CD4-positive, alpha-beta T cell treated with Interleukin-6 at 100 ng/mL for 8 hours (primary cell): ENCODE data around the gene AP2S1.
A peak's percentile ranks its signal among the peaks of the same experiment; 100 is the strongest.
"Not testable (repeated sequence)": the region's sequence is repeated elsewhere in the genome, so short reads cannot be mapped to it uniquely, and the experiment has no call there.

ENCODE experiments used
- DNase-seq: peaks from one replicate; pipeline ENCODE4 v3.0.0-alpha.2; 2020; ENCODE audit warnings: mixed read lengths, low spot score

AP2S1 gene

DNA sequence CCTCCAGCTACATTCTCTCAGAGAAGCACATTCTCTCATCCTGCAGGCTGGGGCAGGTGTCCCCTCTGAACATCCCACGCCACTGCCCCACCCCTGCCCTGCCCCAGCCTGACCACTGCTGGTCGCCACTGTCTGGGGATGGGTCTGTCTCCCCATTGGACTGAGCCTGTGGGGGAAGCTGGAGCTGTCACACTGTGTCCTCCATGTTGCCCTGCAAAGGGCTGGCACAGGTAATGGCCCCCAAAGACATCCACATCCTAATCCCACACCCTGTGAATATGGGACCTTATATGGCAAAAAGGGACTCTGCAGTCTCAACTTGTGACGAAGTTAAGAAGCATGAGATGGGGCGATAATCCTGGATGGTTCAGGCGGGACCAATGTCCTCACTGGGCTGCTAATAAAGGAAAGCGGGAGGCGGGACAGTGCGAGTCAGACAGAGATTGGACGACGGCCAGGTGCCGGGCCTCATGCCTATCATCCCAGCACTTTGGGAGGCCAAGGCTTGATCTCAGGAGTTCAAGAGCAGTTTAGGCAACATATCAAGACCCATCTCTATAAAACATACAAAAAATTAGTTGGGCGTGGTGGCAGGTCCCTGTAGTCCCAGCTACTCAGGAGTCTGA is 9.1 kb downstream of the AP2S1 start:
- no peak for DNase-seq

DNA sequence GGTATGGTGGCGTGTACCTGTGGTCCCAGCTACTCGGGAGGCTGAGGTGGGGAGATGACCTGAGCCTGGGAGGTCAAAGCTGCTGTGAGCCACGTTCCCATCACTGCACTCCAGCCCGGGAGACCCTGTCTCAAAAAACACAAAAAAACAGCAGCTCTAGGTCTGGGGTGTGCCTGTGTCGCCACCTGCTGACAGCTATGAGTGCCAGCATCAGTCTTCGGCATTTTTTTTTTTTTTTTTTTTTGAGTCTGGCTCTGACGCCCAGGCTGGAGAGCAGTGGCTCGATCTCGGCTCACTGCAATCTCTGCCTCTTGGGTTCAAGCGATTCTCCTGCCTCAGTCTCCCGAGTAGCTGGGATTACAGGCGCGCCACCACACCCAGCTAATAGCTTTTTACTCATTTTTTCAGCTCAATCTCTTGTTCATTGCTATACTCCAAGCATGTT is 10.1 kb downstream of the AP2S1 start:
- DNase-seq, result peak; percentile 61

DNA sequence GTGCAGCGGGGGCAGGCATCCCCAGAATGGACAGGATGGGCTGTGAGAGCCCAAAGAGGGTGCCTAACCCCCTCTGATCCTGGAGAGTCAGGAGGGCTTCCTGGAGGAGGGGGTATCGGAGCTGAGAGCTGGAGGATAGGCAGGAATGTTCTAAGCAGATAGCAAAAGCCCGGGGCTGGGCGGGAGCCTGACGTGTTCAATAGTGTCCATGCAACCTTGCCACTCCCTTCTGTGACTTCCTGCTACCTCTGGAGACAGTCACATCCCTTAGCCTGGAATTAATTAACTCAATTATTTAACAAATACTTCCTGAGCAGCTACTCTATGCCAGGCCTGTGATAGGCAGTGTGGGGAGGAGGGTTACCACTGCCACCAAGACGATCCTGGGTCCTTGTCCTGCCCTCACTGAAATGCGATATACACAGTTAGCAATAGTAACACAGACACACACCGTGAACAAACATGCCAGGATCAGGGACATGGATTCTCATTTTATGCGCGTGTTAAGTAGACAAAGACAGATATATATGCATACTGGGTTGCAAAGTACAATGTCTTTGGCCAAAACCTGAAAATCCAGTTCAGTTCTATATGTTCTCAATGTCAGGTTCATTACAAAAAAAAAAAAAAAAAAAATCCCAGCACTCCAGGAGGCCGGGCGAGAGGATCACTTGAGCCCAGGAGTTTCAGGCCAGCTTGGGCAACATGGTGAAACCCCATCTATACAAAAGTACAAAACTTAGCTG is 10.7 kb downstream of the AP2S1 start:
- no peak for DNase-seq

DNA sequence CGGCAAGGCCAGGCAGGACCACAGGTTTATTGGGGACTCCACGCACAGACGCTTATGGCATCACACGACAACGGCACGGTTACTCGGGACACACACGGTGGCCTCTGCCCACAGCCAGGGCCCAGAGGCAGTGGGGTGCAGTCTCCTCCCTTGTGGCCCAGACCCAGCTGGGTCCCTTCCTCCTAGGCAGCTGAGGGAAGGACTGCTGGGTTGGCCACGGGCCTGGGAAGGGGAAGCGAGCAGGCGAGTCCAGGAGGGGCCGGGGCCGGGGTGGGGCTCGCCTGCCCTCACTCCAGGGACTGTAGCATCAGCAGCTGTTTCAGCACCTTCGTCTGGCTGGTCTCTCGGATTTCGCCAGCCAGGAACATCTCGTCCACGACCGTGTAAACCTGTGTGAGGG is 12.5 kb downstream of the AP2S1 start:
- no peak for DNase-seq

DNA sequence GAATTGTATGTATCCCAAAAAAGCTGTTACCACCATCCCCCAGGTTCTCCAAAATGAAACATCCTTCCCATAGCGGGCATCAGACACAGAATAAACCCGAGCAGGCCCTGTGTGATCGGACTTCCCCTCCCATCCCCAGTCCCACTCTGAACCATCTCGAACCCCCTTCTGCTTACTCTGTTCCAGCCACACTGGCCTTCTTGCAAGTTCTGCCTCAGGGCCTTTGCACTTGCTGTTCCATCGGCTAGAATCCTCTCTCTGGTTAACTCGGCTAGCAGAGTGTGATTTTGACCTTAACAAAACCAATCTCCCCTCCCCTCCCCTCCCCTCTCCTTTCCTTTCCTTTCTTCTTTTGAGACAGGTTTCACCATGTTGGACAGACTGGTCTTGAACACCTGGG is 15.7 kb downstream of the AP2S1 start:
- no peak for DNase-seq

DNA sequence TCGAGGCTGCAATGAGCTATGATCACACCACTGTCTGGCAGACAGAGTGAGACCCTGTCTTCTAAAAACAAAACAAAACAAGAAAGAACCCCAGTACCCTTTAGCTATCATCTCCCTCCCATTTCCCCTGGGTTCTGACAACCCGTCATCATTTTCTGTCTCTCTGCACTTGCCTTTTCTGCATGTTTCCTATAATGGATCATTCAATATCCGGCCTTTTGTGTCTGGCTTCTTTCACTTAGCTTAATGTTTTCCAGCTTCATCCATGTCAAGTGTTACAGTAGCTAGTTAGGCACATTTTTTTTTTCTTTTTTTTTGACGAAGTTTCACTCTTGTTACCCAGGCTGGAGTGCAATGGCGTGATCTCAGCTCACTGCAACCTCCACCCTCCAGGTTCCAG is 16.5 kb downstream of the AP2S1 start:
- no peak for DNase-seq

DNA sequence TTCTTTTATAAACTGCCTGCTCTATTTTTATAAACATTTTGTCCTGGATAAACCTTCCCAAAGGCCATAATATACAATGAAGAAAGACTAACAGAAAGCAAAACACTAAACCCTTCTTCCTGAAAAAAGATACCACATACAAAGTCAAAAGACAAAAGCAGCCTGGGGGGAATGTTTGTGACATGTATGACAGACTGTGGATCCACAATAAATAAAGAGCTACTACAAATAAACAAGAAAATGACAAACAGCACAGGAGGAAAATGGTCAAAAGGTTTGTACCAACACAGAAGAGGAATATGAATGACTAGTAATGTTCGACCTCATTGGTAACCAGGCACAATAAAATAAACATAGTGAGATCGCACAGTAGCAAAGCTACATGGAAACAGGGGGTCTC is 19.8 kb downstream of the AP2S1 start:
- no peak for DNase-seq

DNA sequence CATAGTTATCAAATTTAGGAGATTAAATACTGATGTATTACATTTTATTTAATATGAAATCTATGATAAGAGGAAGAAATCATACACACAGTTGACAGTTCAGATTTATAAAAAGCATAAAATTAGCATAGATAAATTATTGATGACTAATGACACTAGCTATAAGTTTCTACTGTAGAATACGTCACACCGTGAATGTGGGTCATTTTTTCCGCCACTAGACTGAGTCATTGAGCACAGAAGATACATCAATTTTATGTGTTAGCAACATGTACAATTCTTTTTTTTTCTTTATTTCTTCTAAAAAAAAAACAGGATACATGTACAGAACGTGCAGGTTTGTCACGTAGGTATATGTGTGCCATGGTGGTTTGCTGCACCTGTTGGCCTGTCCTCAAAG is 22.2 kb downstream of the AP2S1 start:
- DNase-seq, result no peak

DNA sequence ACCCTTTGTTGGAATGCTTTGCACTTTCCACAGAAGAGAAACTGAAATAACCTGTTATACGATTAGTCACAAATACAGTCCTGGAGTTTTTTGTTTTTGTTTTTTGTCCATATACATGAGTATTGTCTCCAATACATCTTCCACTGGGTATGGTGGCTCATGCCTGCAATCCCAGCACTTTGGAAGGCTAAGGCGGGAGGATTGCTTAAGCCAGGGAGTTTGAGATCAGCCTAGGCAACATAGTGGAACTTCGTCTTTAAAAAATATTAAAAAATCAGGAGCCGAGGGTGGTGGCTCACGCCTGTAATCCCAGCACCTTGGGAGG is 25.0 kb downstream of the AP2S1 start:
- DNase-seq, result no peak

DNA sequence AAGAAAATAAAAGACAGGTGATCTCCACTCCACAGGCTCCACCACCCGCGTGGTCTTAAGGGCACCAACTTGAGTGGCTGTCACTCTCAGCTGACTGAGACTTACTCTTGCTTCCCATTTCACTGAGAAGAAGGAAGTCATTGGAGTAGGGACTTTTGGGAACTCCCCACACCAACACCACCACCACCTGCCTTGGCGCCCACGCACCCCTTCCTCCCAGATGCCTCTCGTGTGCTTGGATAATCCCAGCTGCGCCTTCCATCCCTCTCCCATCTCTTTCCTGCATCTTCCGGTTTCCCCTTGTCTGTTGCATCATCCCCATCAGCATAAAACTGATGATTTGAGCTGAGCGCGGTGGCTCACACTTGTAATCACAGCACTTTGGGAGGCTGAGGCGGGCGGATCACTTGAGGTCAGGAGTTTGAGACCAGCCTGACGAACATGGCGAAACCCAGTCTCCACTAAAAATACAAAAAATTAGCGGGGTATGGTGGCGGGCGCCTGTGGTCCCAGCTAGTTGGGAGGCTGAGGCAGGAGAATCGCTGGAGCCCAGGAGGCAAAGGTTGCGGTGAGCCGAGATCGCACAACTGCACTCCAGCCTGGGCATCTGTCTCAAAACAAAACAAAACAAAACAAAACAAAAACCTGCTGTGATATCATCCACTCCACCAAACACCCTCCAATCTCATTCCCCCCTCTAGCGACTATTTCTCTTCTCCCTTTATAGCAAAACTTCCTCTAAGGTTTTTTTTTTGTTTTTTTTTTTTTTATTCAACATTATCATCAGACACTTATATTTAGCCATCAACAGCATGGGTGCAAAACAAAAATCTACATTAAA is 25.5 kb downstream of the AP2S1 start:
- DNase-seq, result no peak

DNA sequence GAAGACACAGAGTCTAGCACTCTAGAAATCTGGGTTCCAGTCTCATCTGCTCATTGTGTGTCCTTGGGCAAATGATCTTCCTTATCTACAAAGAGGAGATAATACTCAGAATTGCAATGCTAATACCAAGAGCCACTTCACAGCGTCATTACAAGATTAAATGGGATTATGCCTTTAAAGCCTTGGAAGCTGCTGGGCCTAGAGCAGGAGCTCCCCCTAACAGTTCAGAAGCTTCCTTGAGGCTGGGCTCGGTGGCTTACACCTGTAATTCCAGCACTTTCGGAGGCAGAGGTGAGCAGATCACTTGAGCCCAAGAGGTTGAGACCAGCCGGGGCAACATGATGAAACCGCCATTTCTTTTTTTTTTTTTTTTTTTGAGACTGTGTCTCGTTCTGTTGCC is 27.6 kb downstream of the AP2S1 start:
- DNase-seq, result no peak

DNA sequence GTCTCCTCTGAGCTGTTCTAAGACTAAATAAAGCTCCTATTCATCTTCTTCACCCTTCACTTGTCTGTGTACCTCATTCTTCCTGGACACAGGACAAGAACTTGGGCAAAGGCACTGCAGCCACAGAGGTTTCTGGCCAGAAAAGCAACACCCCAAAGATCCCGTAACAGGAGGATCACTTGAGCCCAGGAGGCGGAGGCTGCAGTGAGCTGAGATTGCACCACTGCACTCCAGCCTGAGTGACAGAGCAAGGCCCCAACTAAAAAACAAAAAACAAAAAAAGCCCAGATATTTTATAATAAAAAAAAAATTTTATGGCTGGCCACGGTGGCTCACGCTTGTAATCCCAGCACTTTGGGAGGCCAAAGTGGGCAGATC is 28.2 kb downstream of the AP2S1 start:
- DNase-seq, result not testable (repeated sequence)

DNA sequence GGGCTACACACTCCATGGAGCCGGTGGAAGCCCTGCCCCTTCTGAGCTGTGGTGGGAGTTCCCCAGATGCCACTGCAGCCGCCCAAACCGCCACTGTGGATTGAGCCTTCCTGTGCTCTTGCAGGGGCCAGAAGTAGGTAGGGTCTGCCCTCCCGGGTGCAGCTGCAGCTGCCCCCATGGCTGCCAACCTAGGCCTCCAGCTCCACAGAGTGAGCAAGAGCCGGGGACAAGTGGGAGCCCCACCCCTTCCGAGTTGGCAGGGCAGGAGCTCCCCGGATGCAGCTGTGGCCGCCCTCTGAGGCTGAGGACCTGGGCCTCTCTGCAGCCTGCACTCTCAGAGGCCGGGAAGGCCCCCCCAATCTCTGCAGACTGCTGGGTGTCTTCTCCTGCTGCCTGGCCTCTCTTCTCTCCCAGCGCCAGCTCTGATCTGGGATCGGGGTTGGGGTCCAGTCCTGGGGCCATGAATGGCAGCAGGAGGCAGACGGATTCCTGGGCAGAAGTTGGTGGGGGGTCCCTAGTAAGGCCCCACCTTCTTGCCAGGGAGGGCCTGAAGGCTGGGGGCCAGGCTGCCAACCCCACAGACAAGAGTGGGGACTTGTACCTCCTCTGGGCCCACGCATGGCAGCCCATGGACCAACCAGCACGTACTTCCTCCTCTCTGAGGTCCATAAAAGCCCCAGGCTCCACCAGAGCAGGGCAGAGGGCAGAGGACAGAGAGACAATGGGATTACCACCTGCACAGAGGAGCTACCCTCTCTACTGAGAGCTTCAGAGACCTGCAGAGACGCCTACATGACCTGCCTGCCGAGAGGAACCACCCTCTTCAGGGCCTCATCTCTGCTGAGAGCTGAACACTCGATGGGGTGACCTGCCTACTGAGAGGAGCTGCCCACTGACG is 28.9 kb downstream of the AP2S1 start:
- DNase-seq, result peak; percentile 63

DNA sequence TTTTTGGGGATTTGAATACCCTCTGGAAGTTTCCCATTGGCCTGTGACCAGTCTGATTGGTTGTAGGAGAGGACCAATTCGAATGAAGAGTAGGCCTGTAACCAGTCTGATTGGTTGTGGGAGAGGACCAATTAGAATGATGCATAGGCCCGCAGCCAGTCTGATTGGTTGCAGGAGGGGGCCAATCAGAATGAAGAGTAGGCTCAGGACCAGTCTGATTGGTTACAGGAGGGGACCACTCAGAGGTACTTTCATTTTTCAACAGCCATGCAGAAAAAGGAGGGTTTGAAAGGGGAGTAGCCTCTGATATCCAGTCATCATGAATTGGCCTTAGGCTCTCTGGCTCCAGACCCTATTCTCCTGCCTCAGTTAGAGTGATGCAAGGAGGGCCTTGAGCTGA is 31.8 kb downstream of the AP2S1 start:
- DNase-seq, result no peak

DNA sequence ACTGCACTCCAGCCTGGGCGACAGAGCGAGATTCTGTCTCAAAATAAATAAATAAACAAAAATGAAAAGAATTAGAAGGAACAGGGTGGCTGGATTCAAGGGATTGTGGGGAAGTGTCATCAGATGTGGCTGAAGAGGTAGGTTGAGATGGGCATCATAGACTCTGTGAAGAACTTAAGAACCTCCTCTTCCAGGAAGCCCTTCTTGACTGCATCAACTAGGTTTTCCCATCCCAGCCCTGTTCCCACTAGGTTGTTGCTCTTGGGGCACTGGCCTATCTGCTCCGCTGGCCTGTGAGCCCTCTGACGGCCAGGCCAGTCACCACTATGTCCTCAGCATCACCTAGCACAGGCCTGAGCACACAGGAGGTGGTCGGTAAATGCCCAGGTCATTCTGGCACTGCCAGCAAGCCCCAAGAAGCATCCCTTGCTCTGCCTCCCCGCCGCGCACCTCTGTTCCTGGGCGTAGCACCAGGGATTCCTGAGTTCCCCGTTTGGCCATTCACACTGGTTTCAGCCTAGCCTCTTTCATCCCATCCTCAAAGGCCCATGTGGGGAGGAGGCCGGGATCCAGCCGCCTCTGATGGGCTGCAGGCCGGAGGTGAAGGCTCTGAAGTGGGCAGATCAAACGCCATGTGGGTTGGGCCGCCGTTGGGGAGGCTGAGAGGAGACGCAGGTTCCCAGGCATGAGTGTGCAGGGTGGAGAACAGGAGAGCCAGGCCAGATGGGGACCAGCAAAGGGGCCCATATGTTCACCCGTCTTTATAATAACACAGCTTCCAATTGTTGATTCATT is 34.6 kb downstream of the AP2S1 start:
- DNase-seq, result no peak

DNA sequence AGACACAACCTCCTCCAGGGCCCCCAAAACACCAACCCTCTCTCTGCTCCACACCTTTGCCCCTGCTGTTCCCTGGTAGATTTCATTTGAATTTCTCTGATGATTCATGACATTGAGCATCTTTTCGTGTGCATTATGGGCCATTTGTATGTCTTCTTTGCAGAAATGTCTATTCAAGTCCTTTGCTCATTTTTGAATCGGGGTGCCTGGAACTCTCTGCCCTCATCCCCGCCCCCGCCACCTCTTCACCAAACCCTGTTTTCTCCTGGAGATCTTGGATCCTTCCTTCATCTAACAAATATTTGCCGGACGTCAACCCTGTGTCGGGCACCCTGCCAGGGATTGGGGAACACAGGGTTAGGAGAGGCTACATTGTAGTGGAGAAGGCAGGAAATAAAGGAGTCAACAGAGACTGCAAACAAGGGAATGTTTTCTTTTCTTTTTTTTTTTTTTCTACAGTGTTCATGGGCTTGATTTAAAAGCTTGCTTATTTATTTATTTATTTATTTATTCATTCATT is 36.7 kb downstream of the AP2S1 start:
- DNase-seq, result no peak

DNA sequence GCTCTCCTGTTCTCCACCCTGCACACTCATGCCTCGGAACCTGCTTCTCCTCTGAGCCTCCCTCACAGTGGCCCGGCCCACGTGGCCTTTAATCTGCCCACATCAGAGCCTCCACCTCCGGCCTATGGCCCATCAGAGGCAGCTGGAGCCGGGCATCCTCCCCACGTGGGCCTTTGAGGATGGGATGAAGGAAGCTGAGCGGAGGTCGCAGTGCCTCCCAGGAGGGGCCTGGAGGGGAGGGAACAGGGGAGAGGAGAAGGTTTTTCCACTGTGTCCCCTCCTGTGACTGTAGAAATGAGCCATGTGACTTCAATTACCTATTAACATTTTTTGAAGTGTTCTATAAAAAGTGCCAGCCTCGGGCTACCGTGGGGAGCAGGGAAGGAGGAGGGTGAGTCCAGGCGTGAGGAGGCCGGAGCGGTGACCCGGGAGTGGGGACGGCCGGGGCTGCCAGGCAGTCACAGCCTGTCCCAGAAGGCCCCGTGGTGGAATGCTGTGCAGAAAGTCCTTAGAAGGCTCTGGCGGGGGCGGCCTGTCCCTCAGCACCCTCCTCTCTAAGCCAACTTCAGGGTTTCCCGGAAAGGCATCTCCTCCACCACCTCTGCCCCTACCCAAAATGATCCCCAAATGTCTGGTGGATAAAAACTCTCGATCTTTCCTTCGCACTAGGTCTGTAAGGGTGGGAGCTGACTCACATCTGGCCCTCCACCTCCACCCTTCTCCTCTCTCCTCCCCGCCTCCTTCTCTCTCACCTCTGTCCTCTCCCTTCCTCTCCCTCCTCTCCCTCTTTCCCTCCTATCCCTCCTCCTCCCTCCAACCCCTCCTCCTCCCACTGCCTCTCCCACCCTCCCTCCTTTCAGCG is 37.4 kb downstream of the AP2S1 start:
- no peak for DNase-seq

DNA sequence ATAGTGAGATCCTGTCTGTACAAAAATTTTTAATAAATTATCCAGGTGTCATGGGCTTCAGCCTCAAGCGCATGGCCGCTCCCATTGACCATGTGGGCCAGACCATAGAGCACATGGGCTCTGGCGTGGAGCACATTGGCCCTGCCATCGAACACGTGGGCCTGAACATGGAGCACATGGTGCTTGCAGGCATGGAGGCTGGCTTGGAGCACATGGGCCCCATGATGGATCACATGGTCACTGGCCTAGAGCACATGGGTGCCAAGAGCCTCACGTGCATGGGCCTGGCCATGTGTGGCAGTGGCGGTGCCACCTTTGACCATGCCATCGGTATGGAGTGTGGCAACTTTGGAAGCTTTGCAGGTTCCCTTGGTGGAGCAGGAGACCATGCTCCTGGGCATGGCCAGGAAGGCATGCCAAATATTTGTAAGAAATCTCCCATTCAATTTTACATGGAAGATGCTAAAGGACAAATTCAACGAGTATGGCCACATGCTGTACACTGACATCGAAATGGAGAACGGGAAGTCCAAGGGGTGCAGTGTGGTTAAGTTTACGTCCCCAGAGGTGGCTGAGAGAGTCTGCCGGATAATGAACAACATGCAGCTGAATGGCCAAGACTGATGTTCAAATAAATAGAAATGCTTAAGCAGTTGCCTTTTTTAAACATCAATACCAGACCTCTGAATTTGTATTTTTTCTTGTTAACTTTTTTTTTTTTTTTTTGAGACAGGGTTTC is 40.9 kb downstream of the AP2S1 start:
- DNase-seq, result no peak

DNA sequence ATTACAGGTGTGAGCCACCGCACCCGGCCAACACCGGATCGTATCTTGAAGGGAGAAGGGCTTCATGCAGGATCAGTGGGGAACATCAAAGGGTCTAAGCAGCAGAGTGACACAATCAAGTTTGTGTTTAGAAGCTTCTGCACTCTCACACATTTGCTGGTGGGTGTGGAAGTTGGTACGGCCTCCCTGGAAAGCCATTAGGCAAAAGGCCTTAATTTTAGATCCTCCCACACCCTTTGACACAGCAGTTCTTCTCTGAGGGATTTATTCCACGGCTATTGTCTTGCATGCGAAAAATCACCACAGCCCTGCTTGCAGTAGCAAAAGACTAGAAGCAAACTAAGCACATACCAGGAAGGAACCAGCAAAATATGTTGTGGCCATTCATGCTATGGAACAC is 44.0 kb downstream of the AP2S1 start:
- DNase-seq, result no peak
